Mesothelial cell of epicardium (in vitro differentiated cells): Measurements from ENCODE around the gene PCSK5. TPM values are rescaled to one million over a fixed set of nuclear protein-coding genes. Genes with fewer than 3 reads are reported as not detected.

ENCODE experiments used
- DNase-seq, 2 experiments: peaks; one replicate each; pipeline ENCODE4 v3.0.0; 2021; ENCODE audit warnings: low spot score in 2 of 2; ENCODE audit not compliant: unreplicated experiment in 2 of 2
- H3K27ac Mint-ChIP-seq: 2 replicates; pipeline ENCODE4 v1.8.0; 2021; ENCODE audit warnings: mixed read lengths
- H3K27me3 Mint-ChIP-seq: 2 replicates; pipeline ENCODE4 v1.8.0; 2021; ENCODE audit warnings: low read depth, mixed read lengths
- H3K36me3 Mint-ChIP-seq: 2 replicates; pipeline ENCODE4 v1.8.0; 2021; ENCODE audit warnings: mixed read lengths
- H3K4me1 Mint-ChIP-seq: 2 replicates; pipeline ENCODE4 v1.8.0; 2021; ENCODE audit warnings: mixed read lengths
- H3K4me3 Mint-ChIP-seq: 2 replicates; pipeline ENCODE4 v1.8.0; 2021; ENCODE audit warnings: mild to moderate bottlenecking, moderate library complexity, mixed read lengths
- H3K9me3 Mint-ChIP-seq: 2 replicates; pipeline ENCODE4 v1.8.0; 2021; ENCODE audit warnings: mixed read lengths
- total RNA-seq: library from RNA; stranded (reverse); gene quantifications from 3 replicates; pipeline ENCODE4 v1.2.1, GENCODE V29; 2021
- TF ChIP-seq, protein P1 (sequence below): fragments of 200-600 bp; sonication (generic); IDR thresholded peaks from one replicate; pipeline ENCODE4 v1.5.0; 2021; ENCODE audit warnings: antibody characterized with exemption; ENCODE audit not compliant: unreplicated experiment

PCSK5 gene
- total RNA-seq, 1 donor from 2014 or later: 15.7 TPM

- H3K4me3 Mint-ChIP-seq: no peak overlapping the region
- TF ChIP-seq, protein P1, sequence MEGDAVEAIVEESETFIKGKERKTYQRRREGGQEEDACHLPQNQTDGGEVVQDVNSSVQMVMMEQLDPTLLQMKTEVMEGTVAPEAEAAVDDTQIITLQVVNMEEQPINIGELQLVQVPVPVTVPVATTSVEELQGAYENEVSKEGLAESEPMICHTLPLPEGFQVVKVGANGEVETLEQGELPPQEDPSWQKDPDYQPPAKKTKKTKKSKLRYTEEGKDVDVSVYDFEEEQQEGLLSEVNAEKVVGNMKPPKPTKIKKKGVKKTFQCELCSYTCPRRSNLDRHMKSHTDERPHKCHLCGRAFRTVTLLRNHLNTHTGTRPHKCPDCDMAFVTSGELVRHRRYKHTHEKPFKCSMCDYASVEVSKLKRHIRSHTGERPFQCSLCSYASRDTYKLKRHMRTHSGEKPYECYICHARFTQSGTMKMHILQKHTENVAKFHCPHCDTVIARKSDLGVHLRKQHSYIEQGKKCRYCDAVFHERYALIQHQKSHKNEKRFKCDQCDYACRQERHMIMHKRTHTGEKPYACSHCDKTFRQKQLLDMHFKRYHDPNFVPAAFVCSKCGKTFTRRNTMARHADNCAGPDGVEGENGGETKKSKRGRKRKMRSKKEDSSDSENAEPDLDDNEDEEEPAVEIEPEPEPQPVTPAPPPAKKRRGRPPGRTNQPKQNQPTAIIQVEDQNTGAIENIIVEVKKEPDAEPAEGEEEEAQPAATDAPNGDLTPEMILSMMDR: no peak
- H3K4me1 Mint-ChIP-seq: no peaks in the 10 kb centered on the region
- H3K9me3 Mint-ChIP-seq: no peaks in the 10 kb centered on the region
- H3K27ac Mint-ChIP-seq: no peak overlapping the region
- no peaks in the 10 kb centered on the region for H3K36me3 Mint-ChIP-seq
- no peaks in the 10 kb centered on the region for H3K27me3 Mint-ChIP-seq
- DNase-seq: no peak
Observed at GRCh38 chr9:76087976-76088375, 197.5 kb downstream of the PCSK5 start.

- DNase-seq: no peak
- no peaks in the 10 kb centered on the region for H3K27me3 Mint-ChIP-seq
- no peak overlapping the region for H3K27ac Mint-ChIP-seq
- no peak overlapping the region for H3K4me3 Mint-ChIP-seq
- H3K4me1 Mint-ChIP-seq: no peaks in the 10 kb centered on the region
- peaks cover 3% of the 10 kb centered on the region for H3K36me3 Mint-ChIP-seq
- TF ChIP-seq, protein P1: no peak
- H3K9me3 Mint-ChIP-seq: no peaks in the 10 kb centered on the region
Observed at GRCh38 chr9:76090330-76090729, 199.9 kb downstream of the PCSK5 start.

GRCh38 chr9:76090909-76091308 lies 200.4 kb downstream of the PCSK5 start:
- Mint-ChIP-seq H3K4me3 (no peak overlapping the region), H3K4me1 (no peaks in the 10 kb centered on the region), H3K36me3 (peaks cover 6% of the 10 kb centered on the region), H3K27ac (no peak overlapping the region), H3K27me3 (no peaks in the 10 kb centered on the region), H3K9me3 (no peaks in the 10 kb centered on the region)
- DNase-seq: no peak
- TF ChIP-seq, protein P1: no peak

DNA sequence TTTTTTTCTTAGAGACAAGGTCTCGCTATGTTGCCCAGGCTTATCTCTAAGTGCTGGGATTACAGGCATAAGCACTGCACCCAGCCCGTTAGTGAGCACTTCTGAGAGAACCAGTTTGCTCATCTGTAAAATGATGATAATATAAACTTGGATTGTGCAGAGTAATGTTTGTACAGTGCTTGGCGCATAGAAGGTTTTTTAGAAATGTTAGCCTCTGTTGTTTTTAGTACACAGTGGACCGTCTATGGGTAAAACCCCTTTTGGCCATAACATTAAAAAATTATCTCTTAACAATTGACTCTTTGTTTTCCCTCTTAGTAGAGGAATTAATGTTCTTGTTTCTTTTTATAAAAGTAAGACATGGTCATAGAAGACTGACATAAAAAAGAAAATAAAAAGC lies 202.1 kb downstream of the PCSK5 start:
- Mint-ChIP-seq H3K4me3 (no peak overlapping the region), H3K9me3 (no peaks in the 10 kb centered on the region), H3K36me3 (peaks cover 9% of the 10 kb centered on the region), H3K27me3 (no peaks in the 10 kb centered on the region), H3K27ac (no peak overlapping the region), H3K4me1 (no peaks in the 10 kb centered on the region)
- no peak for DNase-seq
- TF ChIP-seq, protein P1: no peak

DNA sequence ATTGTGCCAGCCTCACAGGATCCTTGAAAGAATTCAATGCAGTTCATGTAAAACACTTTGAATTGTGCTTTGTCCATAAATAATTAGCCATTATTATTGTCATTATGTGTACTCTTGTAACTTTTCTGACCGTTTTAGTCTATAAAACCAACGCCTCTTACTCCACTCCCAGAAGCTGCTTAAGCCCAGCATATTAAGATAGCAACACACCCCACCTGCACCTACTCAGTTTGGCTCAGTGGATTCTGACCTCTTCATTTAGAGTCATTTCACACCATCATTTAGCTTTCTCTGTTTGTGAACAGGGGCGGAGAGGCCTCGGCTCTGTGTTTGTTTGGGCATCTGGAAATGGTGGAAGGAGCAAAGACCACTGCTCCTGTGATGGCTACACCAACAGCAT lies 205.1 kb downstream of the PCSK5 start:
- Mint-ChIP-seq H3K9me3 (no peaks in the 10 kb centered on the region), H3K4me3 (no peak overlapping the region), H3K36me3 (peaks cover 12% of the 10 kb centered on the region), H3K27me3 (no peaks in the 10 kb centered on the region), H3K27ac (no peak overlapping the region), H3K4me1 (no peaks in the 10 kb centered on the region)
- TF ChIP-seq, protein P1: no peak
- no peak for DNase-seq

GRCh38 chr9:76099516-76099915 lies 209.0 kb downstream of the PCSK5 start:
- H3K4me3 Mint-ChIP-seq: no peak overlapping the region
- H3K4me1 Mint-ChIP-seq: peaks cover 13% of the 10 kb centered on the region
- no peaks in the 10 kb centered on the region for H3K27me3 Mint-ChIP-seq
- DNase-seq: no peak
- TF ChIP-seq, protein P1: no peak
- H3K36me3 Mint-ChIP-seq: peaks cover 12% of the 10 kb centered on the region
- no peaks in the 10 kb centered on the region for H3K9me3 Mint-ChIP-seq
- no peak overlapping the region for H3K27ac Mint-ChIP-seq
